Neural progenitor cell (in vitro differentiated cells): ENCODE measurements around the gene PEX6.

Experiments used
- CTCF ChIP-seq: fragments of 200-600 bp; sonication (generic); IDR thresholded peaks from 2 replicates; pipeline ENCODE4 v1.5.1; 2017; ENCODE audit warnings: antibody characterized with exemption, mild to moderate bottlenecking
- EZH2 ChIP-seq: fragments of 200-600 bp; sonication (generic); IDR thresholded peaks from 2 replicates; pipeline ENCODE4 v1.6.1; 2017; ENCODE audit warnings: antibody characterized with exemption, mild to moderate bottlenecking, moderate library complexity
- EZH2phosphoT487 ChIP-seq: fragments of 200-600 bp; sonication (generic); IDR thresholded peaks from 2 replicates; pipeline ENCODE4 v1.6.1; 2017; ENCODE audit warnings: antibody characterized with exemption

GRCh38 chr6:42988486-42989020, 9.6 kb upstream of the PEX6 start:
- TF ChIP-seq CTCF = no peak
- no peak for TF ChIP-seq EZH2
- TF ChIP-seq EZH2phosphoT487 = no peak
